Superior temporal gyrus (tissue), 1 donor: ENCODE measurements around the gene SKP1.
"Not testable (repeated sequence)": the region's sequence is repeated elsewhere in the genome, so short reads cannot be mapped to it uniquely, and the experiment has no call there.

Source experiments
- DNase-seq: peaks from one replicate; pipeline ENCODE4 v3.0.0-alpha.2; 2016; ENCODE audit errors: extremely low spot score

The SKP1 gene

GRCh38 chr5:134177369-134178095, 782 bp upstream of the SKP1 start:
- DNase-seq, result peak; percentile 42

GRCh38 chr5:134175921-134176510, 734 bp downstream of the SKP1 start:
- DNase-seq, result no peak

GRCh38 chr5:134174841-134175839, 1.6 kb downstream of the SKP1 start:
- DNase-seq, result no peak

- DNase-seq, result no peak
Measured at GRCh38 chr5:134171972-134172371, 4.8 kb downstream of the SKP1 start.

GRCh38 chr5:134162592-134162991, 14.2 kb downstream of the SKP1 start:
- no peak for DNase-seq

- DNase-seq, result no peak
Measured at GRCh38 chr5:134161513-134162395, 15.0 kb downstream of the SKP1 start.

GRCh38 chr5:134153657-134154056, 23.1 kb downstream of the SKP1 start:
- no peak for DNase-seq

GRCh38 chr5:134153241-134153640, 23.5 kb downstream of the SKP1 start:
- no peak for DNase-seq

GRCh38 chr5:134152173-134152832, 24.4 kb downstream of the SKP1 start:
- not testable (repeated sequence) for DNase-seq

GRCh38 chr5:134151723-134152122, 25.0 kb downstream of the SKP1 start:
- no peak for DNase-seq

- DNase-seq, result peak; percentile 67
Measured at GRCh38 chr5:134149571-134150303, 27.0 kb downstream of the SKP1 start.

- DNase-seq, result no peak
Measured at GRCh38 chr5:134148986-134149539, 27.7 kb downstream of the SKP1 start.

GRCh38 chr5:134148316-134148715, 28.4 kb downstream of the SKP1 start:
- DNase-seq, result no peak

GRCh38 chr5:134146651-134147518, 29.9 kb downstream of the SKP1 start:
- no peak for DNase-seq

- DNase-seq, result peak; percentile 94
Measured at GRCh38 chr5:134145779-134146581, 30.8 kb downstream of the SKP1 start.

GRCh38 chr5:134145041-134145757, 31.6 kb downstream of the SKP1 start:
- no peak for DNase-seq
